ENCODE results near the gene PLXNC1. TPM values are rescaled to one million over a fixed set of nuclear protein-coding genes. Genes with fewer than 3 reads are reported as not detected.
A peak's percentile ranks its signal among the peaks of the same experiment; 100 is the strongest.

The PLXNC1 gene
- total and polyA plus RNA-seq, 2 experiments from 2014 or later, result 2.9 to 4.1 TPM

DNA sequence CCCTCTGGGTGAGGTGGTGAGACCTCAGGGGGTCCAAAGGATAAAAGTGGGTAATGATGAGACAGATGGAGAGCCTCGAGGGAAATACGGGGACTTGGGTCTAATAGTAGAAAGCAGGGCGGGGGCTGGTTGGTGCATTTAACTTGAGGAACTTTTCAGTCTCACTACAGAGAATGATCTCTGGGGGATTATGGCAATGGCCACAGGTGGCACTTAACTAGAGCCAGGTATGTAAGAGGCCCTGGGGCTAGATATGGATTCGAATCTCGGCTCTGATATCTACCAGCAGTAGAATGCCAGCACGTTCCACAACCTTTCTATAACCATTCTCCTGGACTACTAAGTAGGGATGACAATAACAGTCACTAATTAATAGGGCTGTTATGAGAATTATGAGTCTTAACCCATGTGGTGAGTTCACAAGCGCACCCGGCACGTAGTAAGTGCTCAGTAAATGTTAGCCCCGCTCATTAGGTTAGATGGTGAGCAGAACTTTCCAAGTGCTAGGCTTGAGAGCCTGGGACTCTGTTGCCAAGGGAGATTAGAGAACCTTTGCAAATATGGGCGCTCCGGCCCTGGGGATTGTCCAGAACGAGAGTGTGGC is 888 bp upstream of the PLXNC1 start:
- TF ChIP-seq, protein P1, sequence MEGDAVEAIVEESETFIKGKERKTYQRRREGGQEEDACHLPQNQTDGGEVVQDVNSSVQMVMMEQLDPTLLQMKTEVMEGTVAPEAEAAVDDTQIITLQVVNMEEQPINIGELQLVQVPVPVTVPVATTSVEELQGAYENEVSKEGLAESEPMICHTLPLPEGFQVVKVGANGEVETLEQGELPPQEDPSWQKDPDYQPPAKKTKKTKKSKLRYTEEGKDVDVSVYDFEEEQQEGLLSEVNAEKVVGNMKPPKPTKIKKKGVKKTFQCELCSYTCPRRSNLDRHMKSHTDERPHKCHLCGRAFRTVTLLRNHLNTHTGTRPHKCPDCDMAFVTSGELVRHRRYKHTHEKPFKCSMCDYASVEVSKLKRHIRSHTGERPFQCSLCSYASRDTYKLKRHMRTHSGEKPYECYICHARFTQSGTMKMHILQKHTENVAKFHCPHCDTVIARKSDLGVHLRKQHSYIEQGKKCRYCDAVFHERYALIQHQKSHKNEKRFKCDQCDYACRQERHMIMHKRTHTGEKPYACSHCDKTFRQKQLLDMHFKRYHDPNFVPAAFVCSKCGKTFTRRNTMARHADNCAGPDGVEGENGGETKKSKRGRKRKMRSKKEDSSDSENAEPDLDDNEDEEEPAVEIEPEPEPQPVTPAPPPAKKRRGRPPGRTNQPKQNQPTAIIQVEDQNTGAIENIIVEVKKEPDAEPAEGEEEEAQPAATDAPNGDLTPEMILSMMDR (IDR thresholded peaks at IDR 0.05; ENCODE audit: low read depth, low read length), result no peak
- Histone ChIP-seq H3K9me3 (ENCODE audit: low read depth) (no peaks in the 10 kb centered on the region), H3K27ac (no peak overlapping the region), H3K27me3 (peaks cover 56% of the 10 kb centered on the region), H3K4me3 (peak overlapping the region; percentile 72), H3K4me1 (ENCODE audit: low read depth) (no peaks in the 10 kb centered on the region), H3K36me3 (no peaks in the 10 kb centered on the region)
- no peak for DNase-seq (ENCODE audit: low read depth in 1 of 2, low spot score in 1 of 2)

DNA sequence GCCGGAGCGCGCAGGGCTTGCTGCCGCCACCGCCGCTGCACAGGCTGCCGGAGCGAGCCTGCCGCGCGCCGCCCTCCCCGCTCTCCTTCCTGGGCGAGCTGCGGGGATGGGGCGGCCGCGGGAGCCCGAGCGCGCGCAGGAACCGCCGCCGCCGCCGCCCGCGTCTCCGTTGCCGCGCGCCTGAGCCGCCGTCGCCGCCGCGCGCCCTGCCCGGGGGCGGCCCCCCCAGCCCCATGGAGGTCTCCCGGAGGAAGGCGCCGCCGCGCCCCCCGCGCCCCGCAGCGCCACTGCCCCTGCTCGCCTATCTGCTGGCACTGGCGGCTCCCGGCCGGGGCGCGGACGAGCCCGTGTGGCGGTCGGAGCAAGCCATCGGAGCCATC is 352 bp downstream of the PLXNC1 start:
- Histone ChIP-seq H3K36me3 (no peaks in the 10 kb centered on the region), H3K27ac (no peak overlapping the region), H3K9me3 (ENCODE audit: low read depth) (no peaks in the 10 kb centered on the region), H3K4me1 (ENCODE audit: low read depth) (no peaks in the 10 kb centered on the region), H3K4me3 (peak overlapping the region; percentile 72), H3K27me3 (peaks cover 57% of the 10 kb centered on the region)
- DNase-seq (ENCODE audit: low read depth in 1 of 2, low spot score in 1 of 2), result no peak
- TF ChIP-seq, protein P1 (IDR thresholded peaks at IDR 0.05; ENCODE audit: low read depth, low read length), result no peak

GRCh38 chr12:94149119-94149780 is 873 bp downstream of the PLXNC1 start:
- Histone ChIP-seq H3K27me3 (peaks cover 61% of the 10 kb centered on the region), H3K36me3 (no peaks in the 10 kb centered on the region), H3K27ac (no peak overlapping the region), H3K4me1 (ENCODE audit: low read depth) (no peaks in the 10 kb centered on the region), H3K9me3 (ENCODE audit: low read depth) (no peaks in the 10 kb centered on the region), H3K4me3 (peak overlapping the region; percentile 72)
- TF ChIP-seq, protein P1 (IDR thresholded peaks at IDR 0.05; ENCODE audit: low read depth, low read length), result peak; percentile 45
- peak; percentile 64 to 72 for DNase-seq (ENCODE audit: low read depth in 1 of 2, low spot score in 1 of 2)

- no peaks in the 10 kb centered on the region for H3K9me3 ChIP-seq (ENCODE audit: low read depth)
- TF ChIP-seq, protein P1 (IDR thresholded peaks at IDR 0.05; ENCODE audit: low read depth, low read length), result no peak
Measured at GRCh38 chr12:94149781-94150239, 1.4 kb downstream of the PLXNC1 start.

GRCh38 chr12:94150240-94151121 is 2.1 kb downstream of the PLXNC1 start:
- no peaks in the 10 kb centered on the region for H3K36me3 ChIP-seq
- H3K27ac ChIP-seq, result no peak overlapping the region
- peak overlapping the region; percentile 72 for H3K4me3 ChIP-seq
- TF ChIP-seq, protein P1 (IDR thresholded peaks at IDR 0.05; ENCODE audit: low read depth, low read length), result no peak
- peaks cover 72% of the 10 kb centered on the region for H3K27me3 ChIP-seq
- no peaks in the 10 kb centered on the region for H3K4me1 ChIP-seq (ENCODE audit: low read depth)
- DNase-seq (ENCODE audit: low read depth in 1 of 2, low spot score in 1 of 2), result peak; percentile 23 to 38
- no peaks in the 10 kb centered on the region for H3K9me3 ChIP-seq (ENCODE audit: low read depth)

More at GRCh38 chr12:94149781-94150239, 1.4 kb downstream of the PLXNC1 start:
- Histone ChIP-seq H3K36me3 (no peaks in the 10 kb centered on the region), H3K27me3 (peaks cover 66% of the 10 kb centered on the region), H3K27ac (no peak overlapping the region), H3K4me1 (ENCODE audit: low read depth) (no peaks in the 10 kb centered on the region), H3K4me3 (peak overlapping the region; percentile 72)
- peak; percentile 72 to 78 for DNase-seq (ENCODE audit: low read depth in 1 of 2, low spot score in 1 of 2)

Data from cardiac muscle cell (in vitro differentiated cells and primary cell).